GM19035 (cell line): ENCODE results near the gene NDC1.
"Not testable (repeated sequence)": the region's sequence is repeated elsewhere in the genome, so short reads cannot be mapped to it uniquely, and the experiment has no call there.

Source experiments
- ATAC-seq: cut with Tn5 transposase; IDR thresholded peaks from one replicate; pipeline ENCODE4 v1.9.1; 2021; ENCODE audit not compliant: unreplicated experiment

NDC1 gene

GRCh38 chr1:53825306-53825705 is 12.8 kb downstream of the NDC1 start:
- no peak for ATAC-seq

GRCh38 chr1:53822931-53823330 is 15.2 kb downstream of the NDC1 start:
- no peak for ATAC-seq

GRCh38 chr1:53821380-53821779 is 16.7 kb downstream of the NDC1 start:
- ATAC-seq = no peak

- no peak for ATAC-seq
Measured at GRCh38 chr1:53819387-53819786, 18.7 kb downstream of the NDC1 start.

- not testable (repeated sequence) for ATAC-seq
Measured at GRCh38 chr1:53816584-53816983, 21.5 kb downstream of the NDC1 start.

- not testable (repeated sequence) for ATAC-seq
Measured at GRCh38 chr1:53815484-53815883, 22.6 kb downstream of the NDC1 start.

GRCh38 chr1:53811414-53811851 is 26.7 kb downstream of the NDC1 start:
- no peak for ATAC-seq

GRCh38 chr1:53810497-53810896 is 27.6 kb downstream of the NDC1 start:
- ATAC-seq = no peak

GRCh38 chr1:53810007-53810406 is 28.1 kb downstream of the NDC1 start:
- ATAC-seq = no peak

- no peak for ATAC-seq
Measured at GRCh38 chr1:53807916-53808315, 30.2 kb downstream of the NDC1 start.

- ATAC-seq = no peak
Measured at GRCh38 chr1:53804791-53805505, 33.1 kb downstream of the NDC1 start.

GRCh38 chr1:53804181-53804580 is 33.9 kb downstream of the NDC1 start:
- ATAC-seq = no peak

GRCh38 chr1:53800621-53801020 is 37.5 kb downstream of the NDC1 start:
- ATAC-seq = no peak

GRCh38 chr1:53799141-53799540 is 39.0 kb downstream of the NDC1 start:
- no peak for ATAC-seq

GRCh38 chr1:53792806-53793205 is 45.3 kb downstream of the NDC1 start:
- ATAC-seq = no peak

GRCh38 chr1:53787655-53788054 is 50.4 kb downstream of the NDC1 start:
- no peak for ATAC-seq

GRCh38 chr1:53783056-53783455 is 55.0 kb downstream of the NDC1 start:
- ATAC-seq = no peak

GRCh38 chr1:53781654-53782053 is 56.4 kb downstream of the NDC1 start:
- ATAC-seq = no peak

GRCh38 chr1:53777272-53777671 is 60.8 kb downstream of the NDC1 start:
- no peak for ATAC-seq

- ATAC-seq = no peak
Measured at GRCh38 chr1:53771648-53772047, 66.4 kb downstream of the NDC1 start.

- no peak for ATAC-seq
Measured at GRCh38 chr1:53769780-53770179, 68.3 kb downstream of the NDC1 start.

GRCh38 chr1:53769184-53769583 is 68.9 kb downstream of the NDC1 start:
- no peak for ATAC-seq

GRCh38 chr1:53766831-53767405 is 71.2 kb downstream of the NDC1 start:
- ATAC-seq = no peak
